ENCODE measurements around the gene CMC2.

Gene CMC2

DNA sequence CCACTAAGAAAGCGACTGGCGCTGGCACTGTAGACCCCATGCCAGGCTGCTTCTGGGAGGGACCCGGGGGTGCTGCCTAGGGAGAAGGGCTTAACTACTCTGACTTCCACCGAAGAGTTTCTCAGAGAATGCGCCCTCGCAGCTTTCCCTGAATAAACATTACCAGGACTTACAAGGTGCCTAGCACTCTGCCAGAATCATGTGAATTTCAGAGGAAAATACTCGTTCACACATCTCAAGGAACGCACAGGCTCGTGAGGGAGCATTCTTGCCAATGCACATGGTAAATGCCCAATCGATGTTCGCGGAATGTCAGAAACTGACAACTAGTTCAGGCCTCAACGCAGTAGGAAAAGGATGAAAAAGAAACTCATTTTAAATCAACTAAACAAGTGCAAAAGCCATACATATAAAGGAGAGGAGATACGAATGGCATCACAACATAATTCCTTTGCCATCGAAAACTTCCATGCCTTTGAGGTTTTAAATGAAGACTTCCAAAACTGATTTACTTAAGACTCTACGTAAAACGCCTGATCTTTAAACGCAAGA is 999 bp downstream of the CMC2 start:
- TF ChIP-seq, protein P1, sequence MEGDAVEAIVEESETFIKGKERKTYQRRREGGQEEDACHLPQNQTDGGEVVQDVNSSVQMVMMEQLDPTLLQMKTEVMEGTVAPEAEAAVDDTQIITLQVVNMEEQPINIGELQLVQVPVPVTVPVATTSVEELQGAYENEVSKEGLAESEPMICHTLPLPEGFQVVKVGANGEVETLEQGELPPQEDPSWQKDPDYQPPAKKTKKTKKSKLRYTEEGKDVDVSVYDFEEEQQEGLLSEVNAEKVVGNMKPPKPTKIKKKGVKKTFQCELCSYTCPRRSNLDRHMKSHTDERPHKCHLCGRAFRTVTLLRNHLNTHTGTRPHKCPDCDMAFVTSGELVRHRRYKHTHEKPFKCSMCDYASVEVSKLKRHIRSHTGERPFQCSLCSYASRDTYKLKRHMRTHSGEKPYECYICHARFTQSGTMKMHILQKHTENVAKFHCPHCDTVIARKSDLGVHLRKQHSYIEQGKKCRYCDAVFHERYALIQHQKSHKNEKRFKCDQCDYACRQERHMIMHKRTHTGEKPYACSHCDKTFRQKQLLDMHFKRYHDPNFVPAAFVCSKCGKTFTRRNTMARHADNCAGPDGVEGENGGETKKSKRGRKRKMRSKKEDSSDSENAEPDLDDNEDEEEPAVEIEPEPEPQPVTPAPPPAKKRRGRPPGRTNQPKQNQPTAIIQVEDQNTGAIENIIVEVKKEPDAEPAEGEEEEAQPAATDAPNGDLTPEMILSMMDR (IDR thresholded peaks at IDR 0.05) = no peak
- H3K4me3 ChIP-seq (ENCODE audit: low read depth in 1 of 2, low read length in 1 of 2) = peak overlapping the region; percentile 93 to 95
- no peaks in the 10 kb centered on the region for H3K36me3 ChIP-seq
- H3K27me3 ChIP-seq = no peaks in the 10 kb centered on the region
- H3K4me1 ChIP-seq (ENCODE audit: control insufficient read depth in 1 of 2, insufficient read depth in 1 of 2, low read depth in 1 of 2, low read length in 1 of 2) = peaks cover 35 to 40% of the 10 kb centered on the region in 2 experiments
- H3K27ac ChIP-seq = peak overlapping the region; percentile 99
- H3K9me3 ChIP-seq = no peaks in the 10 kb centered on the region

DNA sequence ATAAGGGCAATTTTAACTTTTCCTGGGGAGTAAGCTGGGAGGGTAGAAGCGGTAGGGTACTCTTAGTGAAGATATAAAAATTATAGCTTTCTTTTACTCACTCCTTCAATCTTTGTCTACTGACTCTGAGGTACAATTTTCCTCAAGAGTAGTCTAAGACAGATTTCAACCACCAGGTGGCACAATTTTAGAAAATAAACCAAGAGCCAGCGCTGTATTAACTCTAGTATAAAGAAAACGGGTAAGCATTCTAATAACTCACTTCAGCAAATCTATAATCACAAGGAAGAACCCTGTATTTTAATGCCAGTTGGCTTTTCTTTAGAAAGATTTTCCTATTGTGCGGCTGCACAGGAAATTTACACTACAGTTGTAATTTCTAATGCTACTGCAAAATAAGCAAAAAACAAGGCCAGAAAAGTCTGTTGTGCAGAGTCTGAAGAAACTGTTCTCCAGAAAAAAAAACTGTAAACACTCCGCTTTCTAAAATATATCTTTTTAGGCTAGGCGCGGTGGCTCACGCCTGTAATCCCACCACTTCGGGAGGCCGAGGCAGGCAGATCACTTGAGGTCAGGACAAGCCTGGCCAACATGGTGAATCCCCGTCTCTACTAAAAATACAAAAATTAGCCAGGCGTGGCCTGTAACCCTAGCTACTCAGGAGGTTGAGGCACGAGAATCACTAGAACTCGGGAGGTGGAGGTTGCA is 1.9 kb downstream of the CMC2 start:
- peaks cover 35 to 40% of the 10 kb centered on the region in 2 experiments for H3K4me1 ChIP-seq (ENCODE audit: control insufficient read depth in 1 of 2, insufficient read depth in 1 of 2, low read depth in 1 of 2, low read length in 1 of 2)
- H3K9me3 ChIP-seq = no peaks in the 10 kb centered on the region
- peak overlapping the region; percentile 65 for H3K27ac ChIP-seq
- TF ChIP-seq, protein P1 (IDR thresholded peaks at IDR 0.05) = peak; percentile 60
- no peaks in the 10 kb centered on the region for H3K36me3 ChIP-seq
- H3K27me3 ChIP-seq = no peaks in the 10 kb centered on the region
- H3K4me3 ChIP-seq (ENCODE audit: low read depth in 1 of 2, low read length in 1 of 2) = peak overlapping the region; percentile 48 to 62

DNA sequence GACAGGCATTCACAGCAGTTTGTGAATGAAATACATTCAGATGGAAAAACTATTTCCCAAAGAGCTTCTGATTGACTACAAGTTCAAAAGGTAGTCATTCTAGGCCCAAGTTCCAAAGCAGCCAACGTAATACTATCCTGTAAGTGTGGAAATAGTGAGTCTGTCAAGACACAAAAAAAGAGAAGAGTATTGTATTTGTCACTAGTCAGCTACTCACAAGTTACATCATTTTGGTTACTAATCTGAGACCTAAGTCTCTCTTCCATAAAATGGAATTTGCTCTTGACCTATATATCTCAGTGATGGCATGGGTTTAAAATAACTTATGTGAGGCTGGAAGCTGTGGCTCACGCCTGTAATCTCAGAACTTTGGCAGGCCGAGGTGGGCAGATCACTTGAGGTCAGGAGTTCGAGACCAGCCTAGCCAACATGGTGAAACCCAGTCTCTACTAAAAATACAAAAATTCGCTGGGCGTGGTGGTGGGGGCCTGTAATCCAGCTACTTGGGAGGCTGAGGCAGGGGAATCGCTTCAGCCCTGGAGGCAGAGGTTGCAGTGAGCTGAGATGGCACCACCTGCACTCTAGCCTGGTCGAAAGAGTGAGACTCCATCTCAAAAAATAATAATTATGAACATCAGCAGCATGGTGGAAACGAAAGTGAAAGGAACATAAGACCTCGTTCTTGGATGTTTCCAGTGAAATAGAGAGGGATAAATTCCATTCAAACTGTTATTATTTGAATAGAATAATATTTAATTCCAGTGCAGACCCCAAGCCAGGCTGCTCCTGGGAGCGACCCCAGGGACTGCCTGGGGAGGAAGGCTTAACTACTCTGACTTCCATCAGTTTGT is 2.9 kb downstream of the CMC2 start:
- Histone ChIP-seq H3K4me3 (ENCODE audit: low read depth in 1 of 2, low read length in 1 of 2) (peak overlapping the region; percentile 48 to 62), H3K27ac (peak overlapping the region; percentile 65), H3K27me3 (no peaks in the 10 kb centered on the region), H3K9me3 (no peaks in the 10 kb centered on the region), H3K36me3 (no peaks in the 10 kb centered on the region), H3K4me1 (ENCODE audit: control insufficient read depth in 1 of 2, insufficient read depth in 1 of 2, low read depth in 1 of 2, low read length in 1 of 2) (peaks cover 35 to 40% of the 10 kb centered on the region in 2 experiments)
- TF ChIP-seq, protein P1 (IDR thresholded peaks at IDR 0.05) = no peak

DNA sequence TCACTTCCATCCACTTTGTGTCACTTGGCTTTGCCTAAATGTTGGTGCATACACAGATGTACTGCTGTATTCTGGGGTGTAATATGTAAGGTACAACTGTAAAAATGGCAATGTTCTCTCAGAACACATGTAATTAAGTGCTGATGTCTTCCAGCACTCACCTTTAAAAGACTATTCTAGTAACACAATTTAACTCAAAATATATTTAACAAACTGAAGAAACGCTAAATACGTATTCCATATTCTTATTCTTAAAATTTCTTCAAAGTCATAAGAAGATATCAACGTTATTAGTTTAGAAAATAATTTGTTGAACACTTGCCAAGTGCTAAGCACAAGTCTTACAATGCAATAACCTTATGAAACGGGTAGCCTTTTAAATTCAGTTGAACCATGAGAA is 3.6 kb downstream of the CMC2 start:
- H3K4me1 ChIP-seq (ENCODE audit: control insufficient read depth in 1 of 2, insufficient read depth in 1 of 2, low read depth in 1 of 2, low read length in 1 of 2) = peaks cover 35 to 40% of the 10 kb centered on the region in 2 experiments
- H3K4me3 ChIP-seq (ENCODE audit: low read depth in 1 of 2, low read length in 1 of 2) = no peak overlapping the region
- H3K27ac ChIP-seq = peak overlapping the region; percentile 65
- TF ChIP-seq, protein P1 (IDR thresholded peaks at IDR 0.05) = no peak
- H3K36me3 ChIP-seq = no peaks in the 10 kb centered on the region
- no peaks in the 10 kb centered on the region for H3K27me3 ChIP-seq
- no peaks in the 10 kb centered on the region for H3K9me3 ChIP-seq

DNA sequence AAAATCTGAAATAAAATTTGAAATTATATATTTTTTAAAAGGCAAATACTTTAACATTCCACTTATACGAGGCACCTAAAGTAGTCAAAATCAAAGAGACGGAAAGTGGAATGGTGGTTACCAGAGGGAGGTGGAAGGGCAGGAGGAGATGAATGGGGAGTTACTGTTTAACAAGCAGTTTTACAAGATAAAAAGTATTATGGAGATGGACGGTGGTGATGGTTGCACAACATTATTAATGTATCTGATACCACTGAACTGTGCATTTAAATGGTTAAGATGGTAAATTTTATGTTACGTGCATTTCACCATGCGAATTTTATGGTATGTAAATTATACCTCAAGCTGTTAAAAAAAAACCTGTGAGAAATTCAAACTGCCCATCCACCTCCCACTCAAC is 5.4 kb downstream of the CMC2 start:
- H3K4me1 ChIP-seq (ENCODE audit: control insufficient read depth in 1 of 2, insufficient read depth in 1 of 2, low read depth in 1 of 2, low read length in 1 of 2) = peaks cover 43 to 50% of the 10 kb centered on the region in 2 experiments
- H3K36me3 ChIP-seq = no peaks in the 10 kb centered on the region
- no peaks in the 10 kb centered on the region for H3K9me3 ChIP-seq
- no peak overlapping the region for H3K27ac ChIP-seq
- H3K27me3 ChIP-seq = no peaks in the 10 kb centered on the region
- TF ChIP-seq, protein P1 (IDR thresholded peaks at IDR 0.05) = no peak
- no peak overlapping the region for H3K4me3 ChIP-seq (ENCODE audit: low read depth in 1 of 2, low read length in 1 of 2)

Measured in neutrophil (primary cell).